NCI-H1694 (cell line): ENCODE data around the gene KIAA0319L.
"Not testable (repeated sequence)": the region's sequence is repeated elsewhere in the genome, so short reads cannot be mapped to it uniquely, and the experiment has no call there.

Experiments used
- DNase-seq: peaks from one replicate; lab custom pipeline; 2025; lab: John Stamatoyannopoulos, UW

KIAA0319L gene

DNA sequence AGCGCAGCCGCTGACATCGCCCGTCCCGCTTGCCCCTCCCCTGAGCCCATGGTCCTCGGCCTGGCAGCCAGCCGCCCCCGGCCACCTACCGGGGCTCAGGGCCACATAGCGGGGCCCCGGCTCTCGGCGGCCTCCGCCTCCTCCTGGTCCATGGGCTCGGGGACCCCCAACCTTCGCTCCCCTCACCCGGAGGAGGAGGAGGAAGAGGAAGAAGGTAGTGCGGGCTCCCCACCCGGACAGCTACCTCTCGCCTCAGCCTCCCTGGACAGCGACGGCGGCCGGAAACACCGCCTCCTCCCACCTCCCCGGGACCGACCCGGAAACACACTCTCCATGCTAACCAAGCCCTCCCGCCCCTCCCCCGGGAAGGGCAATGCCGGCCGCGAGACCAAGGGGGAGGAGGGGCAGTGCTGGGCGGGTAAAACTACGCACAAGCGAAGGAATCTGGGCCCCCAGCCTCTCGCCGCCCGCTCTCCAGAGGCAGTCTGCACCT is at the start of gene KIAA0319L:
Gene KIAA0319L, minus strand, starts transcription at position 286 of the 493 bp plus-strand sequence. CDS start 2,912 bp downstream, outside the sequence.
- DNase-seq: no peak

GRCh38 chr1:35605867-35606182 is 48.6 kb upstream of the KIAA0319L start:
- DNase-seq: no peak

DNA sequence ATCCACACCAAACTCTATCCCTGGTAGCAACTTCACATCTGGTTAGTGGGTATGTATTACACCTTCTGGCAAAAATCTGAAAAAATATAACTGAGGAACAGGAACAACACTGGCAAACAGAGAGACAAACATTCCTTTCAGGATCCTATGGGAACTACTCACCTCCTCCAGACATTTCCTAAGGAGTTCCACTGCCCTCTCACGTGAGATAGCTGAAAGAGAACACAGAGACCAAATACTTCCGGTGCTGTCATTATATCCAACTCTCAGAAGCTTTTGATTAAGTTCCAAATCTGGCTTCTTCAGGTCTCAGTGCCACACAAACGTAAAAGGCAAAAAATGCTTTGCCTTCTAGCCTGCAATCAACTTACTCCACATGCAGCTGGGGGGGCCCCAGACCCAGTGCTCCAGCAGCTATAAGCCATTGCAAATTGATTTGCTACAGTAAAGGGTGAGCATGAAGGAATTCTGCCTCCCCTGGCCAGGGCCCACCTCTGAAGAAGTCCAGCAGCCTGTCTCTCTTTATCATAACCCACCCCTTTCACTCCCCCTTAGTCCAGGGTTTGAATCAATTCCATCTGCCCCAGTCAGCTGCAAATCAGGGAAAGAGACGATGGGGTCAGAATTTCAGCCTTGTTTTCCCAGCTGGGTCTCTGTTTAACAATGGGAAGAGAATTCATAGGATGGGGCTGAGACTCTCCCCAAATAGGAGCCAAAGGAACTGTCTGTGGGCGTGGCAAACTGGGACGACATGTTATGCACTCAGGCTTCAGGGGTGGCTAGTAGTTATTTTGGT is 48.1 kb upstream of the KIAA0319L start:
- DNase-seq: no peak

DNA sequence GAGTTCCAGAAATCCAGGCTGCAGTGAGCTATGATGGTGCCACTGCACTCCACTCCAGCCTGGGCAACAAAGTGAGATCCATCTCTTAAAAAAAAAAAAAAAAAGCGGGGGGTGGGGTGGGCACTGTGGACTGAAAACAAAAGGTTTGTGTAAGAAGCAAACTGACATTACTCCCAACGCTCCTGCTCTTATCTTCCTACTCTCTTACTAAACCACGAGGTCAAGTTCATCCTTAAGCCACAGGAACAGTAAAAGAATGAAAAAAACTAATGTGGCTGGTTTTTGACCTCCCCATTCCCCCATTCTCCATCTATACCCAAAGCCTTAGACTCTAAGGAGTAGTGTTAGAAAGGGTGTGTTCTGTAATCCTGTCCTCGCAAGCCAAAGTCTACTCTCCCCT is 46.7 kb upstream of the KIAA0319L start:
- no peak for DNase-seq

DNA sequence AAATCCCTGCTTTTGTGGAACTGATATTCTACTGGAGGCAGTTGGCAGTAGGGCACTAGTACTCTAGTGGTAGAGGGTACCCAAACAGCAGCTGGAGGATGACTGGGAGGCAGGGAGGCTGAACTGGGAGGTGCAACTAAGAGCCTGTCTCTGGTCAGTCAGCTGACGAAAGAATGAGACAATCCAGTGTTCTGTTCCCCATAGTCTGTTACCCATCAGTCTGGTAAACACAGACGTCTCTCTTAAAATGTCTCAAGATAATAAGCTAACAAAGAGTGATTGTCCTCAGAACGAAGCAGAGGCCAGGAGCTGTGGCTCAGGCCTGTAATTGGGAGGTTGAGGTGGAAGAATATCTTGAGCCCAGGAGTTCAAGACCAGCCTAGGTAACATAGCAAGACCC is 46.3 kb upstream of the KIAA0319L start:
- DNase-seq: no peak

DNA sequence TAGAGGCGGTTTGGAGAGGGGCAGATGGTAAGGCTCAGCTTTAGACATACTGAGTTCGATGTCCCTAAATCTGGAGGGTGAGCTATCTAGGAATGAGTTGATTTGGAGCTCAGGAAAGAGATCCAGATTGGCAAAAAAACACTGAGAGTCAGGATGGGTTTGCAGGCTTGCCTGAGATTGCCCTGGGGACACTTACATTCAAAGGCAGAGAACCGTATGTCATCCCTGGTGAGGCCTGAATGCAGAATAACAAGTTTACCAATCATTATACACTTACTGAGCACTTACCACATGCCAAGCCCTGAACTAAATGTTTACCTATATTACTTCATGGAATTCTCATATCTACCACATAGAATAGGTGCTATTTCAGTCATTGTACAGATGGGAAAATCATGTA is 43.4 kb upstream of the KIAA0319L start:
- DNase-seq: no peak

- no peak for DNase-seq
Measured at GRCh38 chr1:35599411-35599810, 42.2 kb upstream of the KIAA0319L start.

GRCh38 chr1:35598895-35599294 is 41.7 kb upstream of the KIAA0319L start:
- DNase-seq: no peak

DNA sequence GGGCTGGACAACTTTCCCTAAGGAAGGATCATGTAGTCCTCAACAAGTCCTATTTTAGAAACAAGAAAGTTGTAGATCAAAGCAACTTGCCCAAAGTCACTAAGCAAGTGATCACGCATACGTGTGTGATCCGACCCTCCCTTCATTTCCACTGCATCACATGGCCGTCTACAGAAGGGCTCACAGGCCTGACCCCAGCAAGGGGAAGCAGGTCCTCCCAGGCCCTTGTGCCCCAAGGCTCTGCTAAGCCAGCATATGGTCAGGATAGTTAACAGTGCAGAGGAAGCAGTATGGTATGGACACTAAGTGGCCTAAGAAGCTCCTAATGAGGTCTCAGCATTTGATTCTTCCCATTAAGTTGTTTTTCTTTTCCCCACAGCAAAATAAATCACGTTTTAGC is 40.7 kb upstream of the KIAA0319L start:
- no peak for DNase-seq

GRCh38 chr1:35595684-35596083 is 38.5 kb upstream of the KIAA0319L start:
- no peak for DNase-seq

DNA sequence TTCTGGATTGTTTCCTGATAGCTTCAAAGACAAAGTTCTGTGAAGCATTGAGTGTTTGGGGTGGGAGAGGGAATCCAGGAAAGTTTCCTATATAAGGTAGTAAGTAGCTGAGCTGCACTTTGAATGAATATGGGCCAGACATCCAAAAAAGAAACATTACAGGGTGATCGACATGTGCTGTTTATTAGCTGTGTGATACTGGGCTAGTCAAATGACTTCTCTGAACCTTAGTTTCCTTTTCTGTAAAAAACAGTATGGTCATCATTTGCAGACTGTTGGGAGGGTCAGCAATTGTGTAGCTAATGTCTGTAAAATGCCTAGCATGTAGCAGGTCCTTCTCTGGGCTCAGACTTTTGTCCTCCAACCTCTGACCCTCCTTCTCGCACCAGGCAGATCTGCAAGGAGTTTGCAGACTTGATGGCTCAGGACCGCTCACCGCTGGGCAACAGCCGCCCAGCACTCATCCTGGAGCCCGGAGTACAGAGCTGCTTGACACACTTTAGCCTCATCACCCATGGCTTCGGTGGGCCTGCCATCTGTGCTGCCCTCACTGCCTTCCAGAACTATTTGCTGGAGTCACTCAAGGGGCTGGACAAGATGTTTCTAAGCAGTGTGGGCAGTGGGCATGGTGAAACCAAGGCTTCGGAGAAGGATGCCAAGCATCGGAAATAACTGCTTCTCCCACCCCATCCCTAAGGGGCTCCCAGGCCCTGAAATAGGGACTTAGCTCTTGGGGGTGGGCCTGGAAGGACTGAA is 37.0 kb upstream of the KIAA0319L start:
- no peak for DNase-seq

GRCh38 chr1:35592991-35593769 is 36.0 kb upstream of the KIAA0319L start:
- no peak for DNase-seq

DNA sequence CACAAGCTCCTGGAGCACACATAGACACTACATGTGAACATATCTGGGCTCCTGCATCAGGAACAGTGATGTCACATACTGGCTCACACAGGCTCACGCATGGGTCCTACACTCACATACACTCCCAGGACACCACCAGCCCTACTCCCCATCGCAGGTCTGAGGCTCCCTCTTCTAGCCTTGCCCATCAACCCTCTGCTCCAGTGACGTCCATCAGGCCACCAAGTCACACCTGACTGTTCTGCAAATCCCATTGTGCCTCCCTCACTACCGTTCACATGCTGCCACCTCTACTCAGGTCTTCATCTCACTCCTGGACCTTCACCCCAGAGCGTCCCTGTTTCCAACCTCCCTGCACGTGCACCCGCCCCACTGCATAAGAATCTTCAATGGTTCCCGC is 34.0 kb upstream of the KIAA0319L start:
- no peak for DNase-seq

- DNase-seq: no peak
Measured at GRCh38 chr1:35590476-35591040, 33.4 kb upstream of the KIAA0319L start.

GRCh38 chr1:35589516-35590427 is 32.6 kb upstream of the KIAA0319L start:
- DNase-seq: no peak

- DNase-seq: no peak
Measured at GRCh38 chr1:35588197-35588910, 31.2 kb upstream of the KIAA0319L start.

DNA sequence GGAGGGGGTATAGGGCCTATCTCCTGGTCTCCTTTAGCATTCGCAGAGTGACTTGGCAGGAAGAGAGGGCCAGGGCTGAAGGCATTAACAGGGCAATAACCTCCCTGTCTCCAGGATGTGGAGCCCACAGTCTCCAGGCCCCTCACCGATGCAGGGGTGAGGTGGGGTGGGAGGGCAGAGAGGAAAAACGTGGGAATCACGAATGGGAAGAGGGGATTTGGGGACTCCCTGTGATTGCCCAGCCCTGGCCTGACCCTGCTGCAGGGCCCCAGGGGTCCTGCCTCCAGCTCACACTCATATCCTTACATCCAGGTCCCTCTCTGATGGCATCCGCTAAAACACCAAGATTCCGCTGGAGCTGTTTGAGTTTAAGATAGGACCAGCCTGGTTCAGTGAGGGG is 30.5 kb upstream of the KIAA0319L start:
- no peak for DNase-seq

- no peak for DNase-seq
Measured at GRCh38 chr1:35586808-35587207, 29.6 kb upstream of the KIAA0319L start.

GRCh38 chr1:35585805-35586204 is 28.6 kb upstream of the KIAA0319L start:
- not testable (repeated sequence) for DNase-seq

DNA sequence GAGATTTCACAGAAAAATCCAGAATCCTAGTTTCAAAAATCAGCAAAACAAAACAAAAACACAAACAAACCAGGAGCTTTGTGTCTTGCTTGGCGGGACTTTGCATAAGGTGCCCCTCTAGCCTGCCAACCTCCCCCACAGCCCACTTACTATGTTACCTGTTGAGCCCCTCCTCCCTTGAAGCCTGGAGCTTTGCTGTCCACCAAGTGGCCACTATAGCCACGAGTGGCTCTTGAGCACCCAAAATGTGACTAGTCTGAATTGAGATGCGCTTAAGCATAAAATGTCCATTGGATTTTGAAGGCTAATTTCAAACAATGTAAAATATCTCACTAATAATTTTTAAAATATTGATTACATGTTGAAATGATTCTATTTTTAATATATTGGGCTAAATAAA is 28.1 kb upstream of the KIAA0319L start:
- no peak for DNase-seq
